GM12878 (cell line): ENCODE results near the gene CAPN7.

Experiments
- CEBPZ ChIP-seq: fragments of 150-350 bp; IDR thresholded peaks from 2 replicates; pipeline ENCODE4 v1.6.1; 2016; ENCODE audit warnings: low read depth, low read length
- CHD1 ChIP-seq: IDR thresholded peaks from 2 replicates; pipeline ENCODE4 v1.6.1; 2012; ENCODE audit warnings: low read depth, low read length, improper control_type of control experiment
- CREB1 ChIP-seq: IDR thresholded peaks from 2 replicates; pipeline ENCODE4 v1.6.1; 2012; ENCODE audit warnings: low read depth, mild to moderate bottlenecking, inconsistent platforms
- EP300 ChIP-seq, 2 experiments: fragments of 150-350 bp in 1 of 2; IDR thresholded peaks; 2 replicates each; pipeline ENCODE4 v1.6.1; 2011 to 2012; ENCODE audit warnings: low read depth in 2 of 2, low read length in 2 of 2, borderline replicate concordance in 1 of 2, improper control_type of control experiment in 1 of 2, inconsistent platforms in 1 of 2; ENCODE audit not compliant: control insufficient read depth in 1 of 2
- ETV6 ChIP-seq, 2 experiments: fragments of 450-650 bp in 1 of 2; IDR thresholded peaks in 1 of 2; conservative IDR thresholded peaks in 1 of 2; 2 replicates each; pipeline ENCODE4 v1.6.1; 2014; ENCODE audit warnings: antibody characterized with exemption in 1 of 2, borderline replicate concordance in 1 of 2, low read depth in 1 of 2, mild to moderate bottlenecking in 1 of 2, moderate library complexity in 1 of 2
- KDM1A ChIP-seq: fragments of 200-600 bp; sonication (generic); IDR thresholded peaks from 2 replicates; pipeline ENCODE4 v1.6.1; 2016; ENCODE audit warnings: borderline replicate concordance
- MAX ChIP-seq: IDR thresholded peaks from 2 replicates; pipeline ENCODE4 v1.6.1; 2012; ENCODE audit warnings: low read depth, low read length, improper control_type of control experiment
- NRF1 ChIP-seq: conservative IDR thresholded peaks from 2 replicates; pipeline ENCODE4 v1.6.1; 2011; ENCODE audit warnings: mild to moderate bottlenecking, low read depth, low read length, improper control_type of control experiment
- RAD21 ChIP-seq: IDR thresholded peaks from 2 replicates; pipeline ENCODE4 v1.6.1; 2011; ENCODE audit warnings: mild to moderate bottlenecking, low read depth, low read length, moderate library complexity; ENCODE audit not compliant: insufficient read depth
- ZNF24 ChIP-seq: fragments of 450-650 bp; IDR thresholded peaks from 2 replicates; pipeline ENCODE4 v1.6.1; 2017; ENCODE audit warnings: antibody characterized with exemption, mild to moderate bottlenecking
- TF ChIP-seq, protein P1 (sequence below): fragments of 450-650 bp; IDR thresholded peaks from 2 replicates; pipeline ENCODE4 v1.6.1; 2016; ENCODE audit warnings: mild to moderate bottlenecking, moderate library complexity, borderline replicate concordance
- TF ChIP-seq, protein P2 (sequence below): fragments of 450-650 bp; IDR thresholded peaks from 2 replicates; pipeline ENCODE4 v1.6.1; 2017; ENCODE audit warnings: mild to moderate bottlenecking
- TF ChIP-seq, protein P3 (sequence below): fragments of 450-650 bp; IDR thresholded peaks from 2 replicates; pipeline ENCODE4 v1.6.1; 2017; ENCODE audit warnings: mild to moderate bottlenecking, moderate library complexity

- no peak for TF ChIP-seq ZNF24
- TF ChIP-seq MAX, result no peak
- TF ChIP-seq RAD21, result no peak
- no peak for TF ChIP-seq ETV6 (conservative IDR thresholded peaks at IDR 0.05 in 1 of 2, IDR thresholded peaks at IDR 0.05 in 1 of 2; ENCODE audit: borderline replicate concordance in 1 of 2, low read depth in 1 of 2)
- TF ChIP-seq CHD1, result no peak
- no peak for TF ChIP-seq EP300 (IDR thresholded peaks at IDR 0.05; ENCODE audit: borderline replicate concordance in 1 of 2, control insufficient read depth in 1 of 2, low read depth in 2 of 2, low read length in 2 of 2)
- TF ChIP-seq NRF1, result no peak
- TF ChIP-seq, protein P1, sequence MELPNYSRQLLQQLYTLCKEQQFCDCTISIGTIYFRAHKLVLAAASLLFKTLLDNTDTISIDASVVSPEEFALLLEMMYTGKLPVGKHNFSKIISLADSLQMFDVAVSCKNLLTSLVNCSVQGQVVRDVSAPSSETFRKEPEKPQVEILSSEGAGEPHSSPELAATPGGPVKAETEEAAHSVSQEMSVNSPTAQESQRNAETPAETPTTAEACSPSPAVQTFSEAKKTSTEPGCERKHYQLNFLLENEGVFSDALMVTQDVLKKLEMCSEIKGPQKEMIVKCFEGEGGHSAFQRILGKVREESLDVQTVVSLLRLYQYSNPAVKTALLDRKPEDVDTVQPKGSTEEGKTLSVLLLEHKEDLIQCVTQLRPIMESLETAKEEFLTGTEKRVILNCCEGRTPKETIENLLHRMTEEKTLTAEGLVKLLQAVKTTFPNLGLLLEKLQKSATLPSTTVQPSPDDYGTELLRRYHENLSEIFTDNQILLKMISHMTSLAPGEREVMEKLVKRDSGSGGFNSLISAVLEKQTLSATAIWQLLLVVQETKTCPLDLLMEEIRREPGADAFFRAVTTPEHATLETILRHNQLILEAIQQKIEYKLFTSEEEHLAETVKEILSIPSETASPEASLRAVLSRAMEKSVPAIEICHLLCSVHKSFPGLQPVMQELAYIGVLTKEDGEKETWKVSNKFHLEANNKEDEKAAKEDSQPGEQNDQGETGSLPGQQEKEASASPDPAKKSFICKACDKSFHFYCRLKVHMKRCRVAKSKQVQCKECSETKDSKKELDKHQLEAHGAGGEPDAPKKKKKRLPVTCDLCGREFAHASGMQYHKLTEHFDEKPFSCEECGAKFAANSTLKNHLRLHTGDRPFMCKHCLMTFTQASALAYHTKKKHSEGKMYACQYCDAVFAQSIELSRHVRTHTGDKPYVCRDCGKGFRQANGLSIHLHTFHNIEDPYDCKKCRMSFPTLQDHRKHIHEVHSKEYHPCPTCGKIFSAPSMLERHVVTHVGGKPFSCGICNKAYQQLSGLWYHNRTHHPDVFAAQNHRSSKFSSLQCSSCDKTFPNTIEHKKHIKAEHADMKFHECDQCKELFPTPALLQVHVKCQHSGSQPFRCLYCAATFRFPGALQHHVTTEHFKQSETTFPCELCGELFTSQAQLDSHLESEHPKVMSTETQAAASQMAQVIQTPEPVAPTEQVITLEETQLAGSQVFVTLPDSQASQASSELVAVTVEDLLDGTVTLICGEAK, result no peak
- no peak for TF ChIP-seq CREB1
- TF ChIP-seq, protein P2, sequence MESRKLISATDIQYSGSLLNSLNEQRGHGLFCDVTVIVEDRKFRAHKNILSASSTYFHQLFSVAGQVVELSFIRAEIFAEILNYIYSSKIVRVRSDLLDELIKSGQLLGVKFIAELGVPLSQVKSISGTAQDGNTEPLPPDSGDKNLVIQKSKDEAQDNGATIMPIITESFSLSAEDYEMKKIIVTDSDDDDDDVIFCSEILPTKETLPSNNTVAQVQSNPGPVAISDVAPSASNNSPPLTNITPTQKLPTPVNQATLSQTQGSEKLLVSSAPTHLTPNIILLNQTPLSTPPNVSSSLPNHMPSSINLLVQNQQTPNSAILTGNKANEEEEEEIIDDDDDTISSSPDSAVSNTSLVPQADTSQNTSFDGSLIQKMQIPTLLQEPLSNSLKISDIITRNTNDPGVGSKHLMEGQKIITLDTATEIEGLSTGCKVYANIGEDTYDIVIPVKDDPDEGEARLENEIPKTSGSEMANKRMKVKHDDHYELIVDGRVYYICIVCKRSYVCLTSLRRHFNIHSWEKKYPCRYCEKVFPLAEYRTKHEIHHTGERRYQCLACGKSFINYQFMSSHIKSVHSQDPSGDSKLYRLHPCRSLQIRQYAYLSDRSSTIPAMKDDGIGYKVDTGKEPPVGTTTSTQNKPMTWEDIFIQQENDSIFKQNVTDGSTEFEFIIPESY, result no peak
- TF ChIP-seq, protein P3, sequence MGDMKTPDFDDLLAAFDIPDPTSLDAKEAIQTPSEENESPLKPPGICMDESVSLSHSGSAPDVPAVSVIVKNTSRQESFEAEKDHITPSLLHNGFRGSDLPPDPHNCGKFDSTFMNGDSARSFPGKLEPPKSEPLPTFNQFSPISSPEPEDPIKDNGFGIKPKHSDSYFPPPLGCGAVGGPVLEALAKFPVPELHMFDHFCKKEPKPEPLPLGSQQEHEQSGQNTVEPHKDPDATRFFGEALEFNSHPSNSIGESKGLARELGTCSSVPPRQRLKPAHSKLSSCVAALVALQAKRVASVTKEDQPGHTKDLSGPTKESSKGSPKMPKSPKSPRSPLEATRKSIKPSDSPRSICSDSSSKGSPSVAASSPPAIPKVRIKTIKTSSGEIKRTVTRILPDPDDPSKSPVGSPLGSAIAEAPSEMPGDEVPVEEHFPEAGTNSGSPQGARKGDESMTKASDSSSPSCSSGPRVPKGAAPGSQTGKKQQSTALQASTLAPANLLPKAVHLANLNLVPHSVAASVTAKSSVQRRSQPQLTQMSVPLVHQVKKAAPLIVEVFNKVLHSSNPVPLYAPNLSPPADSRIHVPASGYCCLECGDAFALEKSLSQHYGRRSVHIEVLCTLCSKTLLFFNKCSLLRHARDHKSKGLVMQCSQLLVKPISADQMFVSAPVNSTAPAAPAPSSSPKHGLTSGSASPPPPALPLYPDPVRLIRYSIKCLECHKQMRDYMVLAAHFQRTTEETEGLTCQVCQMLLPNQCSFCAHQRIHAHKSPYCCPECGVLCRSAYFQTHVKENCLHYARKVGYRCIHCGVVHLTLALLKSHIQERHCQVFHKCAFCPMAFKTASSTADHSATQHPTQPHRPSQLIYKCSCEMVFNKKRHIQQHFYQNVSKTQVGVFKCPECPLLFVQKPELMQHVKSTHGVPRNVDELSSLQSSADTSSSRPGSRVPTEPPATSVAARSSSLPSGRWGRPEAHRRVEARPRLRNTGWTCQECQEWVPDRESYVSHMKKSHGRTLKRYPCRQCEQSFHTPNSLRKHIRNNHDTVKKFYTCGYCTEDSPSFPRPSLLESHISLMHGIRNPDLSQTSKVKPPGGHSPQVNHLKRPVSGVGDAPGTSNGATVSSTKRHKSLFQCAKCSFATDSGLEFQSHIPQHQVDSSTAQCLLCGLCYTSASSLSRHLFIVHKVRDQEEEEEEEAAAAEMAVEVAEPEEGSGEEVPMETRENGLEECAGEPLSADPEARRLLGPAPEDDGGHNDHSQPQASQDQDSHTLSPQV, result no peak
- no peak for TF ChIP-seq KDM1A
- no peak for TF ChIP-seq CEBPZ
Measured at GRCh38 chr3:15181511-15181910, 24.5 kb upstream of the CAPN7 start.
